GM12864 (cell line): Measurements from ENCODE around the gene STRBP.

Experiments used
- DNase-seq: peaks from one replicate; pipeline ENCODE4 v3.0.0-alpha.2; 2011; ENCODE audit warnings: low read depth
- H3K4me3 ChIP-seq: 2 replicates; pipeline ENCODE4 v1.5.1; 2011; ENCODE audit warnings: mild to moderate bottlenecking, low read depth, low read length, control low read depth
- TF ChIP-seq, protein P1 (sequence below): IDR thresholded peaks from 2 replicates; pipeline ENCODE4 v1.5.1; 2011; ENCODE audit warnings: low read depth, mild to moderate bottlenecking, moderate library complexity, low read length, control low read depth, inconsistent platforms; ENCODE audit errors: missing control alignments

The STRBP gene

GRCh38 chr9:123261006-123261677, 7.2 kb downstream of the STRBP start:
- H3K4me3 ChIP-seq = no peak overlapping the region
- DNase-seq = no peak
- TF ChIP-seq, protein P1, sequence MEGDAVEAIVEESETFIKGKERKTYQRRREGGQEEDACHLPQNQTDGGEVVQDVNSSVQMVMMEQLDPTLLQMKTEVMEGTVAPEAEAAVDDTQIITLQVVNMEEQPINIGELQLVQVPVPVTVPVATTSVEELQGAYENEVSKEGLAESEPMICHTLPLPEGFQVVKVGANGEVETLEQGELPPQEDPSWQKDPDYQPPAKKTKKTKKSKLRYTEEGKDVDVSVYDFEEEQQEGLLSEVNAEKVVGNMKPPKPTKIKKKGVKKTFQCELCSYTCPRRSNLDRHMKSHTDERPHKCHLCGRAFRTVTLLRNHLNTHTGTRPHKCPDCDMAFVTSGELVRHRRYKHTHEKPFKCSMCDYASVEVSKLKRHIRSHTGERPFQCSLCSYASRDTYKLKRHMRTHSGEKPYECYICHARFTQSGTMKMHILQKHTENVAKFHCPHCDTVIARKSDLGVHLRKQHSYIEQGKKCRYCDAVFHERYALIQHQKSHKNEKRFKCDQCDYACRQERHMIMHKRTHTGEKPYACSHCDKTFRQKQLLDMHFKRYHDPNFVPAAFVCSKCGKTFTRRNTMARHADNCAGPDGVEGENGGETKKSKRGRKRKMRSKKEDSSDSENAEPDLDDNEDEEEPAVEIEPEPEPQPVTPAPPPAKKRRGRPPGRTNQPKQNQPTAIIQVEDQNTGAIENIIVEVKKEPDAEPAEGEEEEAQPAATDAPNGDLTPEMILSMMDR = no peak

DNA sequence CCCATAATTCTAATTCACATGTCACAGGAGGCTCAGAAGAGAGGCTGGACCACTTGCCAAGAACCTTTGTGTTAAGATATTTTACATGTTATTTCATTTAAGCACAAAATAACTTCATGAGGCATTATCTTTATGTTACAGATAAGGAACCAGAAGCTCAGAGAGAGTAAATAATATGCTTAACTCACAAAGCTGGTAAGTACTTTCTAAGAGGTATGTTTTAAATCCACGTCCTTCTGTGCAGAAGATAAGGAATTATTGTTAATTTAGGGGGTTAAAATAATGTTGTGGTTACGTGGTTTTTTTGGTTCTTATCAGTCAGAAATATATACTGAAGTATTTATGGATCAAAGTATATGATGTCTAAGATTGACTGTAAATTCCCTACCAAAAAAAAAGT, 8.0 kb downstream of the STRBP start:
- H3K4me3 ChIP-seq = no peak overlapping the region
- DNase-seq = no peak
- TF ChIP-seq, protein P1 = no peak

GRCh38 chr9:123257276-123257675, 11.1 kb downstream of the STRBP start:
- DNase-seq = no peak
- TF ChIP-seq, protein P1 = no peak
- no peak overlapping the region for H3K4me3 ChIP-seq

DNA sequence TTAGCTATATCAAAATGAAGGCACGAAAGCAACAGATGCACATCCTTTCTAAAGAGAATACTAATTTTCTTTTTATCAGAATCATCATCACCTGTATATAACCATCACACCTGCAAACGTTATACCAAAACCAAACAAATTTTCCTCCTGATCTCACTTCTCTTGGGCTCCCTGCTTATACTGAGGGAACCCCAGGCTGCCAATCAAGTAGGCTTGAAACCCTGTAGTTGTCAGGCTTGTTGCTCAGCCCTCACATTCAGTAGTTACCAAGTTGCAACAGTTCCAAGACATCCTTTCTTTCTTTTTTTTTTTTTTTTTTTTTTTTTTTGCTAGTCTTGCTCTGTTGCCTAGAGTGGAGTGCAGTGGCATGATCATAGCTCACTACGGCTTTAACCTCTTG, 12.7 kb downstream of the STRBP start:
- no peak overlapping the region for H3K4me3 ChIP-seq
- TF ChIP-seq, protein P1 = no peak
- no peak for DNase-seq

DNA sequence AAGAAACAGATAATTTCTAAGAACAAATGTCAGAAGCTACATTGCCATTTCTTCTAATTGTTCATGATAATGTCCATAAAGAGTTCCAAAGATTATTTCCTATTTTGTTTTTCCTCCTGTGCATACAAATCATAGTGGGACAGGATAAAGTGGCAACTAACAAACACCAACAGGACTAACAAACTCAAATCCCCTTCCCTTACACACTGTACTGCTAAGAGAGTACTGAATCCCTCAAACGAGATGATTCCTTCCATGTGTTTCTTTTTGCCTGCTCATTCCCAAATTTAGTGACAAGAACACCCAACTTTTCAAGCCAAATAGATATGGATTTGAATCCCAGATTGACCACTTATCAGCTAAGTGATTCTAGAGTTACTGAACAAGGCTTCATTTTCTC, 15.2 kb downstream of the STRBP start:
- TF ChIP-seq, protein P1 = no peak
- no peak overlapping the region for H3K4me3 ChIP-seq
- DNase-seq = no peak

- TF ChIP-seq, protein P1 = no peak
- no peak for DNase-seq
Observed at GRCh38 chr9:123251741-123252140, 16.6 kb downstream of the STRBP start.

DNA sequence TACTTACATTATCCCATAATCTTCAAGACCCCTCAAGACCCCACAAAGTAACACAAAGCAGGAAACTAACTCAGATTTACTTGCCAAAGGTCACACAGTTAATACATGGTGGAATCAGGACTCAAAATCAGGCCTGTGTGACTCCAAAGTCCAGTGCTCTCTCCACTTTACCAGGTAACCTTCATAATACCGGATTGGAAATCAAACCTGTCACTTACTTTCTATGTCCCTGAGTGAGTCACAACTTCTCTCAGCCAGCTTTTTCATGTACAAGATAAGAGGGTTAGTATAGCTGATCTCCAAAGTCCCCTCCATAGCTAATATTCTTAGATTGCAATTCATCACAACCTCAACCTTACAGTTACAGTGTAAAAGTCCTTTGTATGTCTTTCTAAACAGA, 17.1 kb downstream of the STRBP start:
- no peak overlapping the region for H3K4me3 ChIP-seq
- DNase-seq = no peak
- TF ChIP-seq, protein P1 = no peak

More at GRCh38 chr9:123251741-123252140, 16.6 kb downstream of the STRBP start:
- no peak overlapping the region for H3K4me3 ChIP-seq
